Prostate gland (tissue), 2 donors: ENCODE measurements around the gene GAK. TPM values are rescaled to one million over a fixed set of nuclear protein-coding genes. Genes with fewer than 3 reads are reported as not detected.

Experiments
- DNase-seq: peaks from one replicate; pipeline ENCODE4 v3.0.0-alpha.2; 2019; ENCODE audit warnings: low spot score
- H3K27ac ChIP-seq, 2 donors: fragments of 200-600 bp; sonication (generic); 2 replicates each; pipeline ENCODE4 v1.5.1; 2017 to 2019
- H3K27me3 ChIP-seq: fragments of 200-600 bp; sonication (generic); replicated peaks from 2 replicates; pipeline ENCODE4 v1.5.1; 2019; ENCODE audit not compliant: insufficient read depth
- H3K36me3 ChIP-seq, 2 donors: fragments of 200-600 bp; sonication (generic); 1 replicate in 1 of 2; 2 replicates in 1 of 2; pipeline versions ENCODE4 v1.5.1 to v1.8.1; 2017 to 2019
- H3K4me1 ChIP-seq: fragments of 200-600 bp; sonication (generic); replicated peaks from 2 replicates; pipeline ENCODE4 v1.5.1; 2019
- H3K4me3 ChIP-seq, 2 donors: fragments of 200-600 bp; sonication (generic); 2 replicates each; pipeline ENCODE4 v1.5.1; 2017 to 2019
- H3K9me3 ChIP-seq: fragments of 200-600 bp; sonication (generic); 2 replicates; pipeline ENCODE4 v1.5.1; 2017
- POLR2A ChIP-seq: fragments of 450-650 bp; IDR thresholded peaks from one replicate; pipeline ENCODE4 v1.6.1; 2016; ENCODE audit warnings: antibody characterized with exemption, mild to moderate bottlenecking
- POLR2AphosphoS5 ChIP-seq: sonication (generic); formaldehyde crosslinking; IDR thresholded peaks from one replicate; pipeline ENCODE4 v1.6.1; 2017; ENCODE audit warnings: antibody characterized with exemption
- WGBS: methylation state at CpG from one replicate; pipeline ENCODE4 v1.1.5; 2018; 5-methylcytosine and 5-hydroxymethylcytosine counted together
- intact Hi-C: fragments of 100-400 bp; cut with DNase I; formaldehyde crosslinking; loops from one replicate; pipeline ENCODE4 v1.14.2; 2022
- total RNA-seq, 2 donors: library from RNA; depleted of rRNA; stranded (reverse); fragments of >200 nt; gene quantifications; one replicate each; pipeline ENCODE4 v1.1.0, GENCODE V29; 2016
- TF ChIP-seq, protein P1 (sequence below), 4 experiments: fragments of 200-600 bp in 2 of 4; fragments of 450-650 bp in 2 of 4; sonication (generic) in 2 of 4; IDR thresholded peaks; 1 replicate in 3 of 4; 2 replicates in 1 of 4; pipeline ENCODE4 v1.5.1; 2016 to 2019; ENCODE audit warnings: antibody characterized with exemption in 4 of 4, mild to moderate bottlenecking in 2 of 4, moderate library complexity in 2 of 4

The GAK gene
- total RNA-seq, 2 donors from 2014 or later: 158 to 181 TPM

DNA sequence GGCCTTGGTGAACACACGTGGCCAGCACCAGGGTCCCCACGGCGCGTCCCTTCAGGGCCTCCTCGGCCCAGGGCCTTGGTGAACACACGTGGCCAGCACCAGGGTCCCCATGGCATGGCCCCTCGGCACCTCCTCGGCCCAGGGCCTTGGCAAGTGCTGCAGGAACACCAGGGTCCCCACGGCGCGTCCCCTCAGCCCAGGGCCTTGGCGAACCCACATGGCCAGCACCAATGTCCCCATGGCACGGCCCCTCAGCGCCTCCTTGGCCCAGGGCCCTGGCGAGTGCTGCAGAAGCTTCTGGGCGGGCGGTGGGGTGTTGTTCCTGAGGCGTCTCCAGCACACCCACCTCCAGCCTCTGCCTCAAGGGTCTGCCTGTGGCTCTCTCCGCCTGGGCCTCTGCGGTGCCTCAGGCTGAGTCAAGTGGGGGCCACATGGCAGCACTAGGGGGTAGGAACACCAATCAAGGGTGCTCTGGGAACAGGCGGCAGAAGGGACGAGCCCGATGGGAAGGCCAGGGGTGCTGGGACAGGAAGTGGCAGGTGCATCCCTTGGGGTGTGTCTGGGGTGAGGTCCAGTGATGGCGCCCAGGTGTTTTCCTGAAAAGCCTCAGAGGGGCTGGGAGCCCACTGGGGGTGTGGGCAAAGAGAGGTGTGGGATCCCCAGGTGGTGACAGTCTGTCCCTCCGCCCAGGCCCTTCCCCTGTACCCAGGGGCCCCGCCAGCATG is 64.4 kb downstream of the GAK start:
- Histone ChIP-seq H3K4me3 (no peak overlapping the region), H3K4me1 (no peaks in the 10 kb centered on the region), H3K27ac (no peak overlapping the region), H3K9me3 (no peaks in the 10 kb centered on the region), H3K27me3 (no peaks in the 10 kb centered on the region), H3K36me3 (peaks cover 0 to 20% of the 10 kb centered on the region in 2 donors)
- intact Hi-C loops: no loop called here
- TF ChIP-seq, protein P1, sequence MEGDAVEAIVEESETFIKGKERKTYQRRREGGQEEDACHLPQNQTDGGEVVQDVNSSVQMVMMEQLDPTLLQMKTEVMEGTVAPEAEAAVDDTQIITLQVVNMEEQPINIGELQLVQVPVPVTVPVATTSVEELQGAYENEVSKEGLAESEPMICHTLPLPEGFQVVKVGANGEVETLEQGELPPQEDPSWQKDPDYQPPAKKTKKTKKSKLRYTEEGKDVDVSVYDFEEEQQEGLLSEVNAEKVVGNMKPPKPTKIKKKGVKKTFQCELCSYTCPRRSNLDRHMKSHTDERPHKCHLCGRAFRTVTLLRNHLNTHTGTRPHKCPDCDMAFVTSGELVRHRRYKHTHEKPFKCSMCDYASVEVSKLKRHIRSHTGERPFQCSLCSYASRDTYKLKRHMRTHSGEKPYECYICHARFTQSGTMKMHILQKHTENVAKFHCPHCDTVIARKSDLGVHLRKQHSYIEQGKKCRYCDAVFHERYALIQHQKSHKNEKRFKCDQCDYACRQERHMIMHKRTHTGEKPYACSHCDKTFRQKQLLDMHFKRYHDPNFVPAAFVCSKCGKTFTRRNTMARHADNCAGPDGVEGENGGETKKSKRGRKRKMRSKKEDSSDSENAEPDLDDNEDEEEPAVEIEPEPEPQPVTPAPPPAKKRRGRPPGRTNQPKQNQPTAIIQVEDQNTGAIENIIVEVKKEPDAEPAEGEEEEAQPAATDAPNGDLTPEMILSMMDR (IDR thresholded peaks at IDR 0.05): no peak
- TF ChIP-seq POLR2AphosphoS5: no peak
- no peak for TF ChIP-seq POLR2A
- DNase-seq: no peak
- WGBS: 89% methylated on average over 21 of the region's 26 CpGs

DNA sequence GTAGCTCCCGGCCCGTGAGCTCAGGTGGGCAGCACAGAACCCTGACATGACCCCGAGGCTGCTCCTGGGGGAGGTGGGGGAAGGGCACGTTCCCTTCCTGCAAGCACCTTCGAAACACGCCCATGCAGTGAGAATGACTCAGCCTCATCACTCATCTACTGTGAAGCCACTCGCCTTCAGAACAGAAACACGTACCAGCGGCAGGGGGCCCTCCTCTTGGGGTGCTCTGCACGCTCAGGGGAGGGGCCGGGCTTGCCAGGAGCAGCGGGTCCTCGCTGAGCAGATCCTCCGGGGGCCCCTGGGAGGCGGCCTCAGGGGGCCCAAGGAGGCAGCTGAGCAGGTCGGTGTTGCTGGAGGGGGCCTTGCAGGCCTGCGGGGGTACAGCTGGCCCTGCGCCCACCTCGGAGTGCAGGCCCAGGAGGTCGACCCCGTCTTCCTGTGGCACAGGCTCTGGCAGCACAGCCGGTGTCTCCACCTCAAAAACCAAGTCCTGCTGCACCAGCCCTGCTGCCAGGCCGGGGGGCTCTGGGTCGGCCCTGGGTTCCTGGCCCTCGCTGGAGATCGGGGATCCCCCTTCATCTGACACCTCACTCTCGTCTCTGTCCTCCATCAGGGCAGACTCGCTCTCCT is 65.2 kb downstream of the GAK start:
- Histone ChIP-seq H3K4me1 (no peaks in the 10 kb centered on the region), H3K9me3 (no peaks in the 10 kb centered on the region), H3K27ac (no peak overlapping the region), H3K27me3 (no peaks in the 10 kb centered on the region), H3K4me3 (no peak overlapping the region), H3K36me3 (peaks cover 0 to 20% of the 10 kb centered on the region in 2 donors)
- TF ChIP-seq, protein P1 (IDR thresholded peaks at IDR 0.05): no peak
- no peak for TF ChIP-seq POLR2AphosphoS5
- no peak for TF ChIP-seq POLR2A
- intact Hi-C loops: no loop called here
- WGBS: 84% methylated on average over 24 of the region's 28 CpGs
- DNase-seq: no peak

DNA sequence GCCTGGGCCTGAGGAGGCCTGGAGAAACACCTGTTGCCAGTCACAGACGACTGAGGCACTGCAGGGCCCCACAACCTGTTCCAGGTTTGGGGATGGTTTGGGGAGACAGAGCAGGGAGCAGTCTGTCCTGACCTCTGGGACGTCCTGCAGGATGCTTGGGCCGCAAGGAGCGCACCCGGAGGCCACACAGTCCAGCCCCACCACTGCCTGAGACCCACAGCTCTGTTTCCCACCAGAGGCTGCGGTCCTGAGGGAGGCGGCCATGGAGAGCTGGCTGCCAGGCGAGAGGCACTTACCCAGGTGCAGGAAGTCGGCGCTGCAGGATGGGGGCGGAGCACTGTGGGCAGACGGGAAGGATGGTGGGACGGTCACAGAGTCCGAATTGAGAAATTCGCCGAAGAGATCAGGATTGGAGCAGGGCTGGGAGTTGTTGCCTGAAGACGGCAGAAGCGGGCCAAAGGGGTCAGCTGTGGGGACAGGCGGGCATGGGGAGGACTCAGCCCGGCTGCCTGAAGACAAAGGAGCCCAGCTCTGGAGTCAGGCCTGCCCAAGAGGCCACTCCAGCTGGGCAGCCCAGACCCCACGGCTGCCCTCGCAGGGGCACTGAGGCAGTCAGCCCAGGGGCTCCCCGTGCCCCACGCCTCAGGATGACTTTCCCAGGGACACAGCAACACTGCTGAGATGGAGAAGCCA is 65.9 kb downstream of the GAK start:
- intact Hi-C loops: no loop called here
- WGBS: 90% methylated on average over 22 of the region's 24 CpGs
- TF ChIP-seq POLR2AphosphoS5 (no peak), POLR2A (no peak)
- TF ChIP-seq, protein P1 (IDR thresholded peaks at IDR 0.05): no peak
- no peak overlapping the region for H3K27ac ChIP-seq
- H3K36me3 ChIP-seq: peaks cover 0 to 20% of the 10 kb centered on the region in 2 donors
- no peaks in the 10 kb centered on the region for H3K27me3 ChIP-seq
- no peak for DNase-seq
- no peak overlapping the region for H3K4me3 ChIP-seq
- H3K4me1 ChIP-seq: no peaks in the 10 kb centered on the region
- H3K9me3 ChIP-seq: no peaks in the 10 kb centered on the region

DNA sequence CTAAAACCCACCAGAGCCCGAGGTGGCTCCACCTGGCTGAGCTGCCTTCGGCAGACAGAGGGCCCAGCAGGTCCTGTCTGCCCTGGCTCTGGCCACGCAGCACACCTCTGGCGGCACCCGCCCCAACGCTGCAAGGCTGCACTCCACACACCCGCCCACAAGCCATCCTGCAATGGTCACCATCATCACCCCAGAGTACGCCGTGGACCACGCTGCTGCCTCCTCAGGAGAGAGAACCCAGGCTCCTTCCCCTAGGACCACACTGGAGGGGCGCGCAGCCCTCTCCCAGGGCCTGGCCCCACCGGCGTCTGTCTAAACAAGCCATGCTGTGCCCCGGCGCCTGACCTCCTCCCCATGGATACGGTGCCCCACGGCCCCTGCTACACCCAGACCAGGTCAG is 66.5 kb downstream of the GAK start:
- TF ChIP-seq, protein P1 (IDR thresholded peaks at IDR 0.05): no peak
- WGBS: 99% methylated on average over 17 of the region's 18 CpGs
- H3K4me1 ChIP-seq: no peaks in the 10 kb centered on the region
- no peak overlapping the region for H3K4me3 ChIP-seq
- intact Hi-C loops: no loop called here
- H3K27ac ChIP-seq: no peak overlapping the region
- no peaks in the 10 kb centered on the region for H3K27me3 ChIP-seq
- peaks cover 0 to 20% of the 10 kb centered on the region in 2 donors for H3K36me3 ChIP-seq
- no peak for DNase-seq
- no peaks in the 10 kb centered on the region for H3K9me3 ChIP-seq
